DND-41 (cell line): ENCODE measurements around the gene CCL4.
A peak's percentile ranks its signal among the peaks of the same experiment; 100 is the strongest.

ENCODE experiments used
- ATAC-seq: fragments of 200-7000 bp; cut with Tn5 transposase; 3 replicates; pipeline ENCODE4 v1.9.1; 2021; ENCODE audit warnings: low read depth; ENCODE audit not compliant: insufficient read depth
- DNase-seq: peaks from one replicate; pipeline ENCODE4 v3.0.0-alpha.2; 2020
- H2AFZ ChIP-seq: 2 replicates; pipeline ENCODE4 v1.6.0; 2012; ENCODE audit warnings: low read depth, low read length
- H3K27ac ChIP-seq: 2 replicates; pipeline ENCODE4 v1.5.1; 2012; ENCODE audit warnings: low read length, inconsistent platforms
- H3K27me3 ChIP-seq: fragments of 200-600 bp; sonication (generic); 2 replicates; pipeline ENCODE4 v1.6.0; 2012; ENCODE audit warnings: low read length, mild to moderate bottlenecking, inconsistent platforms; ENCODE audit not compliant: insufficient read depth, poor library complexity
- H3K36me3 ChIP-seq: 2 replicates; pipeline ENCODE4 v1.5.1; 2012; ENCODE audit warnings: low read length, inconsistent platforms; ENCODE audit not compliant: insufficient read depth
- H3K4me1 ChIP-seq: 2 replicates; pipeline ENCODE4 v1.5.1; 2012; ENCODE audit warnings: mild to moderate bottlenecking, low read length; ENCODE audit not compliant: insufficient read depth
- H3K4me2 ChIP-seq: 2 replicates; pipeline ENCODE4 v1.6.0; 2012; ENCODE audit warnings: mild to moderate bottlenecking, moderate library complexity, low read length, inconsistent platforms; ENCODE audit not compliant: insufficient read depth
- H3K4me3 ChIP-seq, 2 experiments: fragments of 200-600 bp in 1 of 2; shearing (Covaris generic) in 1 of 2; 2 replicates each; pipeline ENCODE4 v1.5.1; 2012 to 2016; ENCODE audit warnings: inconsistent platforms in 2 of 2, low read length in 2 of 2, mild to moderate bottlenecking in 2 of 2, low read depth in 1 of 2, moderate library complexity in 1 of 2
- H3K79me2 ChIP-seq: 2 replicates; pipeline ENCODE4 v1.6.0; 2012; ENCODE audit warnings: low read length, inconsistent platforms; ENCODE audit not compliant: insufficient read depth
- H3K9ac ChIP-seq: 2 replicates; pipeline ENCODE4 v1.6.0; 2012; ENCODE audit warnings: low read depth, mild to moderate bottlenecking, inconsistent platforms, low read length, moderate library complexity
- H3K9me3 ChIP-seq: 2 replicates; pipeline ENCODE4 v1.5.1; 2012; ENCODE audit warnings: low read length, moderate library complexity, mild to moderate bottlenecking, inconsistent platforms; ENCODE audit not compliant: insufficient read depth, severe bottlenecking
- H4K20me1 ChIP-seq: 2 replicates; pipeline ENCODE4 v1.6.0; 2012; ENCODE audit warnings: low read length; ENCODE audit not compliant: insufficient read depth
- CTCF ChIP-seq: IDR thresholded peaks from 2 replicates; pipeline ENCODE4 v1.5.1; 2012; ENCODE audit warnings: borderline replicate concordance, low read length, moderate library complexity, mild to moderate bottlenecking; ENCODE audit not compliant: poor library complexity, severe bottlenecking; ENCODE audit errors: extremely low read depth
- EZH2 ChIP-seq: IDR thresholded peaks from 3 replicates; pipeline ENCODE4 v1.6.1; 2012; ENCODE audit warnings: borderline replicate concordance, low read depth, mild to moderate bottlenecking, moderate library complexity, low read length, inconsistent platforms; ENCODE audit not compliant: severe bottlenecking

Gene CCL4

GRCh38 chr17:36123431-36123830 is 19.8 kb downstream of the CCL4 start:
- no peaks in the 10 kb centered on the region for H3K27me3 ChIP-seq
- no peak overlapping the region for H3K4me2 ChIP-seq
- peaks cover 13% of the 10 kb centered on the region for H3K4me1 ChIP-seq
- H3K79me2 ChIP-seq = no peaks in the 10 kb centered on the region
- peaks cover 5% of the 10 kb centered on the region; the same call in 1 of the 2 replicates for H3K36me3 ChIP-seq
- peaks cover 22% of the 10 kb centered on the region for H3K9me3 ChIP-seq
- no peaks in the 10 kb centered on the region for H4K20me1 ChIP-seq
- H3K27ac ChIP-seq = no peak overlapping the region
- TF ChIP-seq EZH2 = no peak
- no peak for TF ChIP-seq CTCF
- DNase-seq (no peak), ATAC-seq (no peak)
- no peak overlapping the region for H3K9ac ChIP-seq
- H3K4me3 ChIP-seq = no peak overlapping the region
- H2AFZ ChIP-seq = no peak overlapping the region

- Histone ChIP-seq H3K9me3 (peaks cover 22% of the 10 kb centered on the region), H4K20me1 (no peaks in the 10 kb centered on the region), H3K4me2 (no peak overlapping the region), H3K4me1 (peaks cover 13% of the 10 kb centered on the region), H3K27ac (no peak overlapping the region), H2AFZ (no peak overlapping the region), H3K9ac (no peak overlapping the region), H3K4me3 (0 out of 4 replicates have a peak overlapping the region, but pooled peaks of 1 of the 2 experiments have one; percentile 20), H3K27me3 (no peaks in the 10 kb centered on the region), H3K79me2 (no peaks in the 10 kb centered on the region), H3K36me3 (peaks cover 5% of the 10 kb centered on the region; the same call in 1 of the 2 replicates)
- TF ChIP-seq CTCF (peak; percentile 16), EZH2 (no peak)
- peak; percentile 7 for DNase-seq
- no peak for ATAC-seq
Observed at GRCh38 chr17:36124879-36125824, 21.5 kb downstream of the CCL4 start.

- ATAC-seq (no peak), DNase-seq (peak; percentile 17)
- Histone ChIP-seq H3K4me1 (peaks cover 13% of the 10 kb centered on the region), H3K4me2 (no peak overlapping the region), H3K79me2 (no peaks in the 10 kb centered on the region), H3K9me3 (peaks cover 22% of the 10 kb centered on the region), H3K27me3 (no peaks in the 10 kb centered on the region), H3K36me3 (peaks cover 5% of the 10 kb centered on the region; the same call in 1 of the 2 replicates), H2AFZ (no peak overlapping the region), H3K27ac (peak overlapping the region; percentile 57), H4K20me1 (no peaks in the 10 kb centered on the region), H3K9ac (no peak overlapping the region), H3K4me3 (no peak overlapping the region)
- TF ChIP-seq EZH2 (no peak), CTCF (no peak)
Observed at GRCh38 chr17:36127199-36127893, 23.7 kb downstream of the CCL4 start.
